Measurements from ENCODE around the gene OR9G1. TPM values are rescaled to one million over a fixed set of nuclear protein-coding genes. Genes with fewer than 3 reads are reported as not detected.

OR9G1 gene
- total RNA-seq, 1 donor from 2014 or later = not detected

- Histone ChIP-seq H3K4me3 (ENCODE audit: low read depth, low read length) (no peak overlapping the region), H3K36me3 (ENCODE audit: control insufficient read depth, insufficient read depth, low read length) (no peaks in the 10 kb centered on the region), H3K27me3 (ENCODE audit: control insufficient read depth, insufficient read depth, low read length) (no peaks in the 10 kb centered on the region)
- no peak for TF ChIP-seq CTCF (IDR thresholded peaks at IDR 0.05; ENCODE audit: insufficient read depth, low read length, poor library complexity, severe bottlenecking)
- DNase-seq (ENCODE audit: low read depth) = no peak
Observed at GRCh38 chr11:56750190-56750589, 51.3 kb downstream of the OR9G1 start.

- no peaks in the 10 kb centered on the region for H3K27me3 ChIP-seq (ENCODE audit: control insufficient read depth, insufficient read depth, low read length)
- no peak overlapping the region for H3K4me3 ChIP-seq (ENCODE audit: low read depth, low read length)
- TF ChIP-seq CTCF (IDR thresholded peaks at IDR 0.05; ENCODE audit: insufficient read depth, low read length, poor library complexity, severe bottlenecking) = no peak
- no peak for DNase-seq (ENCODE audit: low read depth)
- no peaks in the 10 kb centered on the region for H3K36me3 ChIP-seq (ENCODE audit: control insufficient read depth, insufficient read depth, low read length)
Observed at GRCh38 chr11:56751480-56751879, 52.6 kb downstream of the OR9G1 start.

Other genes starting within 250 kb of the OR9G1 start
- not detected in 2 replicates for gene OR5M3, start 225.7 kb upstream of the OR9G1 start, total RNA-seq
- gene OR5M8, start 207.7 kb upstream of the OR9G1 start, total RNA-seq = not detected in 2 replicates
- not detected in 2 replicates for gene OR5M11, start 155.8 kb upstream of the OR9G1 start, total RNA-seq
- gene OR5M10, start 121.4 kb upstream of the OR9G1 start, total RNA-seq = not detected in 2 replicates
- gene OR5M1, start 84.2 kb upstream of the OR9G1 start, total RNA-seq = 0.21 TPM in 1 of 2 replicates, not detected in the other
- not detected in 2 replicates for gene OR5AP2, start 56.7 kb upstream of the OR9G1 start, total RNA-seq
- not detected in 2 replicates for gene OR5AR1, start 35.4 kb upstream of the OR9G1 start, total RNA-seq
- gene OR9G4, start 49.6 kb downstream of the OR9G1 start, total RNA-seq = not detected in 2 replicates